HG03159 (cell line): ENCODE data around the gene C2CD5.
A peak's percentile ranks its signal among the peaks of the same experiment; 100 is the strongest.
"Not testable (repeated sequence)": the region's sequence is repeated elsewhere in the genome, so short reads cannot be mapped to it uniquely, and the experiment has no call there.

Experiments used
- ATAC-seq: cut with Tn5 transposase; IDR thresholded peaks from one replicate; pipeline ENCODE4 v1.9.1; 2021; ENCODE audit warnings: mild to moderate bottlenecking, moderate library complexity; ENCODE audit not compliant: unreplicated experiment

Gene C2CD5

DNA sequence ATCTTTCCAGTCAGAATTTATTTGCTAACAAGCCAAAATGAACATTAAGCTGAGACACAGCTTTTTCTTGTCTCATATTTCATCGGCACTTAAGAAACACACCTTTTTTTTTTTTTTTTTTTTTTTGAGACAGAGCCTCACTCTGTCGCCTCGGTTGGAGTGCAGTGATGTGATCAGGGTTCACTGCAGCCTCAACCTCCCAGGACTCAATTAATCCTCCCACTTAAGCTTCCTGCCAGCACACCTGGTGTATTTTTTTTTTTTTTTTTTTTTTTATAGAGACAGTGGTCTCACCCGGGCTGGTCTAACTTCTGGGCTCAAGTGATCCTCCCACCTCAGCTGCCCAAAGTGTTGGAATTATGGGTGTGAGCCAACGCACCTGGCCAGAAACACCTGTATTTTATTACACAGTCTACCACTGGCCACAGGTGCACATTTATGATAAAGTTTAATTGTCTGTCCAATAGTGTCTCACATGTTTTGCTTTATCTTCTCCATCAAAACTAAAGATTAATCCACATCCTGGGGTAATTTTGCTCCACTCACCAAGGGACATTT lies 62.7 kb downstream of the C2CD5 start:
- no peak for ATAC-seq

- ATAC-seq, result not testable (repeated sequence)
Measured at GRCh38 chr12:22480814-22481213, 63.5 kb downstream of the C2CD5 start.

GRCh38 chr12:22480016-22480415 lies 64.3 kb downstream of the C2CD5 start:
- ATAC-seq, result no peak

- no peak for ATAC-seq
Measured at GRCh38 chr12:22477894-22478287, 66.5 kb downstream of the C2CD5 start.

- no peak for ATAC-seq
Measured at GRCh38 chr12:22477166-22477893, 67.0 kb downstream of the C2CD5 start.

DNA sequence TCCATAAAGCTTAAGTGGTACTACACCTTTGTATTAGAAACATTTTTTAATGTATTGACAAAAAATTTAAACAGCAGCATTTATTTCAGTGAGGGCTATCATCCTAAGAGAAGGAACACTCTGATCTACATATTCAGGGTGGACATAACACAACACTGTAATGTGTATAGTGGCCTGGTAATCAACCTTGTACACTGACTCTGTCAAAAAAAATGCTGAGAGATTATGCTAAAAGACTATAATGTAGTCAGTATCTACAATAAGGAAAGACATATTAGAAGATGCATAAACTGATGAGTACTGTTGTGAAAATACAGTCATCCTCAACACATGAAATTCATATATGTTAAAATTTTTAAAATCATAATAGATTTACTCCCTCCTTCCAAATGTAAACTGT lies 68.2 kb downstream of the C2CD5 start:
- no peak for ATAC-seq

- no peak for ATAC-seq
Measured at GRCh38 chr12:22474970-22475720, 69.2 kb downstream of the C2CD5 start.

GRCh38 chr12:22473212-22473611 lies 71.1 kb downstream of the C2CD5 start:
- ATAC-seq, result no peak

DNA sequence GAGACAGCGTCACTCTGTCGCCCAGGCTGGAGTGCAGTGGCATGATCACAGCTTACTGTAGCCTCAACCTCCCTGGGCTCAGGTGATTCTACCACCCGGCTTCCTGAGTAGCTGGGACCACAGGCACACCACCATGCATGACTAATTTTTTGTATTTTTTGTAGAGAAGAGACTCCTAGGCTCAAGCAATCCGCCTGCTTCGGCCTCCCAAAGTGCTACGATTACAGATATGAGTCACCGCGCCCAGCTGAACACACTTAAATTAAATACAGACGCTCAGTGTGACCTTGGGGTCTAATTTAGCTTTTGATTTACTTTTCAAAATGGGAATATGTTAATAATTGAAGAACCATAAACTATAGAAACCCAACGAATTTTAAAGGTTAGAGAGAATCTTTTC lies 77.2 kb downstream of the C2CD5 start:
- ATAC-seq, result no peak

GRCh38 chr12:22463306-22463705 lies 81.0 kb downstream of the C2CD5 start:
- no peak for ATAC-seq

- no peak for ATAC-seq
Measured at GRCh38 chr12:22461786-22462185, 82.6 kb downstream of the C2CD5 start.

DNA sequence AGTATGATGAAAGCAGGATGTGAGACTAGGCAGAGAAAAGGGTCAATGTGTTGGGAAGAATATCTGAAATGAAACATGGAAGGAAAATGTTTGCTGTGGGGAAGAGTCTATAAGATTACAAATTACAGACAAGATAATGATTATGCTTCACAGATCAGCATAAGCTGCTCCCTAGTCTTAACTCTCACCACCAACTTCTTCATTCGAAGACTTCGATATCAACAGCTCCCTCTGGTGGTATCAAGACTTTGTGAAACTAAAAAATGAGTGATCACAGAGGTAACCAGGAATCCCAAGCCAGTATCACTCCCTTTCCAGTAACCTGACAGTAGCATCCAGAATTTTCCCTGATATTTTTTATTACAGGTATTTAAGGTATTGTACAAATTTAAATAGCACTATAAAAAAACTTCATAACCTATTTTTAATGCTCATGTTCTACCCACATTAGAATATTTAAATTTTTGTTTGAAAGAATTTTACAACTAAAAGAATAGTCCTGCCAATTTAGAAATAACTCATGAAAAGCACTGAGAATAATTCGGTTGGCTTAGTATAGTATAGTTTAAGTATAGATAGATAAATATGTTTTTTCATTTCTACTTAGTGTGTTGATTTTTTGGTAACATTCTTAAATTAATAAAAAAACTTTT lies 84.4 kb downstream of the C2CD5 start:
- ATAC-seq, result peak; percentile 77

- no peak for ATAC-seq
Measured at GRCh38 chr12:22458298-22458937, 85.9 kb downstream of the C2CD5 start.

DNA sequence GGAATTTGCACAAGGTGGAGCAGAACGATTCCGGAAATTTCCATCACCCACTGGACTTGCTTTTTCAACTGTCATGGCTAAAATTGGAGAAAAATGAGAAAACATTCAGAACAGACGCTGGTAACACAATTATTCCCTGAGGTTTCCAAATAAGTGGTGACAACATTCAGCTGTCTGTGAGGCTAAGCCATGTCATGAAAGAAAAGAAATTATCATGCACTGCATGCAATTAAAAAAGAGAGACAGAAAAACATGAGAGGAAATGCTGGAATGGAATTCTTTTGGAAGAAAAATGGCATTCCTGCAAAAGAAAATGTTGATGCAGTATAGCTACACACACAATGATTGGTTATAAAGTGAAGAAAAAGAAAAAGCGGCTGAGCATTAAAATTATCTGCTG lies 87.3 kb downstream of the C2CD5 start:
- no peak for ATAC-seq

DNA sequence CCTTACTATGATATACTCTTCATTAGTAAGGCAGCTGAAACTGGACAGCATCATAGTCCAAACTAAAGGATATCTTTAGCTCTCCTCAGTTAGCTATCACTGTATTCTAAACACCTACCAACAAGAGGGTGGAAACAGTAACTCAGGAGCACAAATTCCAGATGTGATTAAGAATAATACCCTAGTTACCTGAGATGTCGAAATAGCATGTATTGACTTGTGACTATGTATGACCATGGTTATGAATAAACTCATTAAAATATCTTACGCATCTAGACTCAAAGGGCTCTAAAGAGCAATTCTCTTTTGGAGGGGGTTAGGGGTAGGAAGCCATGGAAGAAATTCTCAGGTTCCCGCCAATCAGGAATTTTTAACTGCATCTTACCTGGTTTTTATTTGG lies 90.8 kb downstream of the C2CD5 start:
- no peak for ATAC-seq

- ATAC-seq, result no peak
Measured at GRCh38 chr12:22447223-22447622, 97.1 kb downstream of the C2CD5 start.

DNA sequence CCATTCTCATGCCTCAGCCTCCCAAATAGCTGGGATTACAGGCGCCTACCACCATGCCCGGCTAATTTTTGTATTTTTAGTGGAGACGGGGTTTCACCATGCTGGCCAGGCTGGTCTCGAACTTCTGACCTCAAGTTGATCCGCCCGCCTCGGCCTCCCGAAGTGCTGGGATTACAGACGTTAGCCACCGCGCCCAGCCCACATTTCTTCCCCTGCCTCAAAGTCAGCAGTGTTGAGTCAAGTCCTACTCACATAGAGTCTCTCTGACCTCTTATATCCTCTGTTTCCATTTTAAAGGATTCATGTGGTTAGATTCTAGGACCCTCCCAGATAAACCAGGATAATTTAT lies 100.1 kb downstream of the C2CD5 start:
- ATAC-seq, result not testable (repeated sequence)

- peak; percentile 100 for ATAC-seq
Measured at GRCh38 chr12:22443379-22444316, 100.7 kb downstream of the C2CD5 start.

- no peak for ATAC-seq
Measured at GRCh38 chr12:22437031-22437806, 107.1 kb downstream of the C2CD5 start.
